GM10248 (cell line): ENCODE measurements around the gene TPSD1.
"Not testable (repeated sequence)": the region's sequence is repeated elsewhere in the genome, so short reads cannot be mapped to it uniquely, and the experiment has no call there.

Experiments
- CTCF ChIA-PET: fragments of 300-600 bp; sonication (Branson Sonifier 250); formaldehyde crosslinking; extraction: SDS; loops from one replicate; lab custom pipeline; 2021; ENCODE audit warnings: antibody characterized with exemption; lab: Yijun Ruan, JAX
- POLR2A ChIA-PET: fragments of 350-650 bp; sonication (Branson Sonifier 250); formaldehyde crosslinking; extraction: SDS; loops from one replicate; lab custom pipeline; 2020; ENCODE audit warnings: antibody characterized with exemption; lab: Yijun Ruan, JAX
- DNase-seq: peaks from one replicate; pipeline ENCODE4 v3.0.0; 2012; ENCODE audit errors: extremely low spot score
- CTCF ChIP-seq: IDR thresholded peaks from 2 replicates; pipeline ENCODE4 v1.5.1; 2012; ENCODE audit warnings: mild to moderate bottlenecking, low read depth; ENCODE audit errors: extremely low read depth, missing control alignments, control extremely low read depth

TPSD1 gene

GRCh38 chr16:1230471-1231212 is 25.2 kb upstream of the TPSD1 start:
- DNase-seq, CTCF ChIA-PET, POLR2A ChIA-PET: not testable (repeated sequence)

GRCh38 chr16:1231301-1231700 is 24.6 kb upstream of the TPSD1 start:
- POLR2A ChIA-PET, DNase-seq, CTCF ChIA-PET: not testable (repeated sequence)

- POLR2A ChIA-PET, DNase-seq, CTCF ChIA-PET: not testable (repeated sequence)
These were observed 23.7 kb upstream of the TPSD1 start for GRCh38 chr16:1232049-1232748.

- DNase-seq, CTCF ChIA-PET, POLR2A ChIA-PET: not testable (repeated sequence)
These were observed 19.2 kb upstream of the TPSD1 start for GRCh38 chr16:1236659-1237058.

GRCh38 chr16:1237990-1238389 is 17.9 kb upstream of the TPSD1 start:
- ChIA-PET POLR2A (no interaction called here), CTCF (no interaction called here)
- no peak for TF ChIP-seq CTCF
- no peak for DNase-seq

- DNase-seq, POLR2A ChIA-PET, CTCF ChIA-PET: not testable (repeated sequence)
These were observed 17.0 kb upstream of the TPSD1 start for GRCh38 chr16:1238909-1239308.

GRCh38 chr16:1239575-1239974 is 16.3 kb upstream of the TPSD1 start:
- DNase-seq, CTCF ChIA-PET: not testable (repeated sequence)

GRCh38 chr16:1240436-1240835 is 15.4 kb upstream of the TPSD1 start, which contains the start of gene TPSAB1:
TSS of gene TPSAB1 (plus strand) at chr16:1240705. CDS start at chr16:1240939, 234 bp downstream.
- CTCF ChIA-PET, DNase-seq: not testable (repeated sequence)

More at GRCh38 chr16:1239575-1239974, 16.3 kb upstream of the TPSD1 start:
- POLR2A ChIA-PET = not testable (repeated sequence)

GRCh38 chr16:1241081-1241480 is 14.8 kb upstream of the TPSD1 start:
- POLR2A ChIA-PET, CTCF ChIA-PET, DNase-seq: not testable (repeated sequence)

More at GRCh38 chr16:1240436-1240835, 15.4 kb upstream of the TPSD1 start, which contains the start of gene TPSAB1:
- POLR2A ChIA-PET = not testable (repeated sequence)

GRCh38 chr16:1243363-1243762 is 12.5 kb upstream of the TPSD1 start:
- POLR2A ChIA-PET, DNase-seq, CTCF ChIA-PET: not testable (repeated sequence)

- DNase-seq, CTCF ChIA-PET, POLR2A ChIA-PET: not testable (repeated sequence)
These were observed 11.7 kb upstream of the TPSD1 start for GRCh38 chr16:1243907-1244850.

GRCh38 chr16:1244881-1245280 is 11.0 kb upstream of the TPSD1 start:
- no peak for TF ChIP-seq CTCF
- CTCF ChIA-PET = no interaction called here
- POLR2A ChIA-PET = no interaction called here
- no peak for DNase-seq
